HG02884 (cell line): ENCODE data around the gene ZCCHC8.
"Not testable (repeated sequence)": the region's sequence is repeated elsewhere in the genome, so short reads cannot be mapped to it uniquely, and the experiment has no call there.

Experiments
- ATAC-seq: cut with Tn5 transposase; IDR thresholded peaks from one replicate; pipeline ENCODE4 v1.9.1; 2021; ENCODE audit warnings: mild to moderate bottlenecking, moderate library complexity; ENCODE audit not compliant: unreplicated experiment

The ZCCHC8 gene

DNA sequence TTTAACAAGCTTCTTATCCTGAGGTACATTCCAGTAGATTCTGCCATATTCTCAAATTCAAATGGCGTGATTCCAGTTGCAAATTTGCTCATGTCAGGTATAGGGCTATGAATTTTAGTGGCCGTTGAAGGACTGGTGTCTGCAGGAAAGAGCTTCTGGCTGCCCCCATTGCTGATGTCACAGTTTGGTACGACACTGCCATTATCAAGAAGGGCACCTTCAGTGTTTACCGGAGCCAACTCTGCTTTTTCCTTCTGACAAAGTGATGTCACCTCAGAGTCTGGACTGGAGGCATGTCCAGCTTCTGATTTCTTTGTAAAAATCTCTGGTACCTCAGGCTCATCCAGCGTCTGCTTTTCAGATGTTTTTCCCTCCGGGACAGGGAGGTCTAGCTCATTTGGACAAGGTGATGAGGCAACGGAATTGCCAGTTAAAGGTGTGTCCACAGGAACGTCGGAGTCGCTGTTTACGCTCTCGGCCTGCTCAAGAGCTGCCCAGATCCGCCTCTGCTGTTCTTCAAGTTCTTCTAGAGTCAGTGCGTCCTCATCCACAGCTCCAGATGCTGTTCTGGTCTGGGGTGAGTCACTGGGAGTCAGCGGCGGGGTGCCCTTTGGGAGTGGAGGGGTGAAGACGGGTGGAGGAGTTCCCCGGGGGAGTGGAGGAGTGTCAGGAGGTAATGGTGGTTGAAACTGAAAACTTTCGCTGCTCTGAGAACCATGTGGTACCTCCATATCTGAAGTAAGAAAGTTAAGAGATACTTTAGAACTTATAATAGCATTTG, 27.0 kb downstream of the ZCCHC8 start:
- no peak for ATAC-seq

DNA sequence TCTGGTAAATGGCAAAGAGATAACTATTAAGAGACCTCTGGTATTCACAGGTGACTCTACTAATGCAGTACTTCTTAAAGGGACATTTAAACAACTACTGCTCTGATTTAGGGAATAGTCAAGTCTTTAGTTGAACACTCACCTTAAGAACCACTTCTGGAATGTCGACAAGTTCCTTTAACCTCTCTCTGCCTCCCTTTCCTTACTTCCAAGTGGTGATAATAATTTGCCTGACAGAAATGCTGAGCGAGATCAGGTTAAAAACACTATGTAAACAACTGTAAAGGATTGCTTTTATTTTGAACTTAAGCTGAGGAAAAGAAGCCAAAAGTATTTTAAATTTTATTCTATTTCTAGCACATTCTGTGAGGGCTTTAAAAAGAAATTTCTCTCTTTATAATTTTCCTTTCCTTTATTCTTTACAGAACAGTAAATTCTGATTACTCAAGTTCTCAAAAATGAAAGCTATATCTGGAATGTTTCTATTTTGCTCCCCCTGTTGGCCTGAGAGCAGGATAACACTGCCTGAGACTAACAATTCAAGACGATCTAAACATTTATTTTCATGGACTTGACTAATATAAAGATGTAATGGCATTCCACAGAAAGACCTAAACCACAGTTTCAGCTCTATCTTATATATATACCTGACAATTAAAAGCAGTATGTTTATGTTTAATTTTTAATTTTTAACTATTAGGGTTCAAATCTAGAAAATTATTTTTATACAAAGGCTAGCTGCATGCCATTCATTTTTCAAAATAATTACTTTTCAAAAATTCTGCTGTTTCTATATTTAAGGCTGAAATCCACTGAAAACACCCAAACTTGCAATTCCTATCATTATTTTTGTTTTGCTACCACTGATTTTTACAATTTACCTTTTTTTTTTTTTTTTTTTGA, 29.2 kb downstream of the ZCCHC8 start:
- no peak for ATAC-seq

DNA sequence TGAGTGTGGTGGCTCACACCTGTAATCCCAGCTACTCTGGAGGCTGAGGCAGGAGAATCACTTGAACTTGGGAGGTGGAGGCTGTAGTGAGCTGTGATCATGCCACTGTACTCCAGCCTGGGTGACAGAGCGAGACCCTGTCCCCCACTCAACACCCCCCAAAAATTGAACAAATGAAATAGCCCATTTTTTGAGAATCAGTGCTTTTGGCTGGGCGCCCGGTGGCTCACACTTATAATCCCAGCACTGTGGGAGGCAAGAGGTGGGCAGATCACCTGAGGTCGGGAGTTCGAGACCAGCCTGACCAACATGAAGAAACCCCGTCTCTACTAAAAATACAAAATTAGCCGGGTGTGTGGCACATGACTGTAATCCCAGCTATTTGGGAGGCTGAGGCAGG, 30.2 kb downstream of the ZCCHC8 start:
- not testable (repeated sequence) for ATAC-seq

DNA sequence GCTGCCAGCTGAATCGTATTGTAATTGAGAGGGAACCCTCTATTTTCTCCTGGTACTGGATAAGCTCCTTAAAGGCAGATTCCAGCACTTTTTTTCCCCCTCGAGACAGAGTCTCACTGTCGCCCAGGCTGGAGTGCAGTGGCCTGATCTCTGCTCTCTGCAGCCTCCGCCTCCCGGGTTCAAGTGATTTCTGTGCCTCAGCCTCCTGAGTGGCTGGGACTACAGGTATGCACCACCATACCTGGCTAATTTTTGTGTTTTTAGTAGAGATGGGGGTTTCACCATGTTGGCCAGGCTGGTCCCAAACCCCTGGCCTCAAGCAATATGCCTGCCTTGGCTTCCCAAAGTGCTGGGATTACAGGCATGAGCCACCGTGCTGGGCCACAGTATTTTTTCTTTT, 30.9 kb downstream of the ZCCHC8 start:
- not testable (repeated sequence) for ATAC-seq

DNA sequence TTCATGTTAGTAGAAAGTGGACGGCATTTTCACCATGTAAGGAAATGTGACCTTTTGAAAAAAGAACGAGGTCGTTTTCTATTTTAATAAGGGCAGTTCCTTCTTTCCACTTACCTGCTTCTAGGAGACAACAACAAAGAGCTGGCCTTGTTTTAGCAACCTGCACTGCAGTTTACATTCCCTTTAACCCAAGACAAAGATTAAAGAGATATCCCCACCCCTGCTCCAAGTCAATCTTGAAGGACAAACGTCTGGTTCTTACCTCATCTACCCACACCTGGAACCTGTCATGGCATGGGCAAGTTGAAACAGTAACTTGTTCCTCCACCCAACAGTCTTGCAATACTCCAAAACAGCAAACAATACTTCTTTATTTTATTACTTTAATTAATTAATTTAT, 32.7 kb downstream of the ZCCHC8 start:
- ATAC-seq: no peak

DNA sequence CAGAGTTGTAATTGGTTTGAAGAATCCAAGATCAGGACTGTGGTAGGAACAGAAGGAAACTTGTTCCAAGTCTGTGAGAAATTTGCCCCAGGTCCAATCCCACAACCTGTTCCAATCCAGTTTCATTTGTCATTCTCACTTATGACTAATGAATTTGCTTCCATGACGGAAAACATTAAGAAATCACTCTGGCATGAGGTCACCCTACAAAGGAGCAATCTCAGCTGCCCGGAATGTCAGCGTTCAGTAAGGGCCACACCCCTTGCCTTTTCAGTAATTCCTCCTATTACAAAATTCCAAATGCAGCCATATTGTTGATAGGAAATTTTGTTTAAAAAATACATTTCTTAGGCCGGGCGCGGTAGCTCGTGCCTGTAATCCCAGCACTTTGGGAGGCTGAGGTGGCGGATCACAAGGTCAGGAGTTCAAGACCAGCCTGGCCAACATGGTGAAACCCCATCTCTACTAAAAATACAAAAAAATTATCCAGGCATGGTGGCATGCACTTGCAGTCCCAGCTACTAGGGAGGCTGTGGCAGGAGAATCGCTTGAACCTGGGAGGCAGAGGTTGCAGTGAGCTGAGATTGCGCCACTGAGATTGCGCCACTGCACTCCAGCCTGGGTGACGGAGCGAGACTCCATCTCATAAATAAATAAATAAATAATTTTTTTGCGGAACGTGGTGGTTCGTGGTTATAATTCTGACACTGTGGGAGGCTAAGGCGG, 36.3 kb downstream of the ZCCHC8 start:
- not testable (repeated sequence) for ATAC-seq

DNA sequence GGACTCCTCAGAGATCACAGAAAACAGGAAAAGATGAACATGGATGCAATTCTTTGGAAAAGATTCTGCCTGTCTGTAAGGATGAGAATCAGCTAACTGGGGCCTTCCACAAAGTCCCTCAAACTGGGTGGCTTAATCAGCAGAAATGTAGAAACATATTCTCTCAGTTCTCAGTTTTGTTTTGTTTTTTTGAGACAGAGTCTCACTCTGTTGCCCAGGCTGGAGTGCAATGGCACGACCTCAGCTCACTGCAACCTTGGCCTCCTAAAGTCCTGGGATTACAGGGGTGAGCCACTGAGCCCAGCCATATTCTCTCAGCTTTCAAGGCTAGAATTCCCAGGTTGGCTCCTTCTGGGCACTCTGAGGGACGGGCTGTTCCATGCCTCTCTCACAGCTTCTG, 40.1 kb downstream of the ZCCHC8 start:
- no peak for ATAC-seq

DNA sequence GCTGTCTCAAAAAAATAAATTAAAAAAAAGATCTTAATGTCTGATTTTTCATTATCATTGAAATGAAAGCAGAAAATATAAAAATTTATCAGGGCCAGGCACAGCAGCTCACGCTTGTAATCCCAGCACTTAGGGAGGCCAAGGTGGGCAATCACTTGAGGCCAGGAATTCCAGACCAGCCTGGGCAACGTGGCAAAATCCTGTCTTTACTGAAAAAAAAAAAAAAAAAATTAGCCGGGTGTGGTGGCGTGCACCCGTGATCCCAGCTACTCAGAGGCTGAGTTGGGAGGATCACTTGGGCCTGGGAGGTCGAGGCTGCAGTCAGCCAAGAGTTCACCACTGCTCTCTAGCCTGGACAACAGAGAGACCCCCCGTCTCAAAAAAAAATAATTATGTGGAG, 40.7 kb downstream of the ZCCHC8 start:
- no peak for ATAC-seq

DNA sequence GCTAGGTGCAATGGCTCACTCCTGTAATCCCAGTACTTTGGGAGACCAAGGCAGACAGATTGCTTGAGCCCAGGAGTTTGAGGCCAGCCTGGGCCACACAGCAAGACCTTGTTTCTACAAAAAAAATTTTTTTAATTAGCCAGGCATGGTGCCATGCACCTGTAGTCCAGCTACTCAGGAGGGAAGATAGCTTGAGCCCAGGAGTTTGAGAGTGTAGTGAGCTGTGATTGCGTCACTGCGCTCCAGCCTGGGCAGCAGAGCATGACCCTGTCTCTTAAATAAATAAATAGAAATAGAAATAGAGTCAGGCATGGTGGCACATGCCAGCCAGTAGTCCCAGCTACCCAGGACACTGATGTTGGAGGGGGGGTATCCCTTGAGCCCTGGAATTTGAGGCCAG, 41.5 kb downstream of the ZCCHC8 start:
- ATAC-seq: no peak

DNA sequence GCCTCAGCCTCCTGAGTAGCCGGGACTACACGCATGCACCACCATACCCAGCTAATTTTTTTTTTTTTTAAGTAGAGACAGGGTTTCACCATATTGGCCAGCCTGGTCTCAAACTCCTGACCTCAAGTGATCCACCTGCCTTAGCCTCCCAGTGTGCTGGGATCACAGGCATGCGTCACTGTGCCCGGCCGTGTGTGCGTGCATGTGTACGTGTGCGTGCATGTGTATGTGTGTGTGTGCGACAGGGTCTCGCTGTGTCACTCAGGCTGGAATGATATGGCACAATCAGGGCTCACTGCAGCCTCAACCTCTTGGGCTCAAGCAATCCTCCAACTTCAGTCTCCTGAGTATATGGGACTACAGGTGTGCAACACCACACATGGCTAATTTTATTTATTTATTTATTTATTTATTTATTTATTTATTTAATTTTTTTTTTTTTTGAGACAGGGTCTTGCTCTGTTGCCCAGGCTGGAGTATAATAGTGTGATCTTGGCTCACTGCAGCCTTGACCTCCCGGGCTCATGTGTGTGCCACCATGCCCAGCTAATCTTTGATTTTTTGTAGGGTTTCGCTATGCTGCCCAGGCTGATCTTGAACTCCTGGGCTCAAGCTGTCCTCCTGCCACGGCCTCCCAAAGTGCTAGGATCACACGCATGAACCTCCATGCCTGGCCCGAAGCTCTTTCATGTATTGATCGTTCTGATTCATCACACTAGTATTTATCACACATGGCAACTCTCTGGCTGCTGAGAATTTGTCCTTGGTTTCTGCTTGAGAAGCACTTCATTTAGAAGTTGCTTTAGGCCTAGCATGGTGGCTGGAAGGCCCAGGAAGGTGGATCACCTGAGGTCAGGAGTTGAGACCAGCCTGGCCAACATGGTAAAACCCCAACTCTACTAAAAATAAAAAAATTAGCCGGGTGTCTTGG, 42.4 kb downstream of the ZCCHC8 start:
- no peak for ATAC-seq

DNA sequence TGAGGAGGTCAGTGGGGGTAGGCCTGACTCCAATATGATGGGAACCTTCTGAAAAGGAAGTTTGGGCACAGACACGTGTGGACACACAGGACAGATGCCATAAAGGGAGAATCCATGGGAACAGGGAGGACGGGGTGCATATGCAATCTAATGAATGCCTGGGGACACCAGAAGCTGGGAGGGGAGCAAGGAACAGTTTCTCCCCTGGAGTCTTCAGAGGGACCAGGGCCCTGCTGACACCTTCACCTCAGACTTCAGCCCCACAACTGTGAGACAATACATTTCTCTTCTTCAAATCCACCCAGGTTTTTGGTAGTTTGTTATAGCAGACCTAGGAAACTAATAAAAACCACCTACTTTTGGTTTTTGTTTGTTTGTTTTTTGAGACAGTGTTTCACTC, 43.1 kb downstream of the ZCCHC8 start:
- no peak for ATAC-seq

DNA sequence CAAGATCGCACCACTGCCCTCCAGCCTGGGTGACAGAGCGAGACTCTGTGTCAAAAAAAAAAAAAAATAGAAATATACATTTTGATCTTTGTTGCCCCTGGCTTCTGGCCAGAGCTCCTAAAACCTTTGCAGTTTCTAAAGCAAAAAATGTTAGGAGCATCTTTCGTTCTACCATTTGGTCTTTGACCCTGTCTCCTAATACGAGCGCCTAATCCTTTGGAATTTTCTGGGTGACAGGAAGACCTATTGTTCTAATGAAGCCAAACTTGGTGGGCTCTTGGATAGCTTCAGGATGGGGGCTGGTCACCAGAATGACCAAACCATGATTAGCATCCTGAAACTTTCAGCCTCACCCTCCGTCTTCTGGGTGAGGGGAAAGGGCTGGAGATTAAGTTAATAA, 46.0 kb downstream of the ZCCHC8 start:
- ATAC-seq: no peak

DNA sequence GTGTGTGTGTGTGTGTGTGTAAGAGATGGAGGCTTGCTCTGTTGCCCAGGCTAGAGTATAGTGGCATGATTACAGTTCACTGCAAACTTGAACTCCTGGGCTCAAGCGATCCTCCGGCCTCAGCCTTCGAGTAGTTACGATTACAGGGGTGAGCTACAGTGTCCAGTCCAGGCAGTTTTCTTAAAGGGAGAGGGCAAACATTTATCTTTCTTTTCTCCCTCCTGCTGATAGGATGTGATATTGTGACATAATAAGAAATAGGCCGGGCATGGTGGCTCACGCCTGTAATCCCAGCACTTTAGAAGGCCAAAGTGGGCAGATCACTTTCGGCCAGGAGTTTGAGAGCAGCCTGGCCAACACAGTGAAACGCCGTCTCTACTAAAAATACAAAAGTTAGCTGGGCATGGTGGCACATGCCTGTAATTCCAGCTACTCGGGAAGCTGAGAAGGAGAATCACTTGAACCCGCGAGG, 46.4 kb downstream of the ZCCHC8 start:
- ATAC-seq: no peak

DNA sequence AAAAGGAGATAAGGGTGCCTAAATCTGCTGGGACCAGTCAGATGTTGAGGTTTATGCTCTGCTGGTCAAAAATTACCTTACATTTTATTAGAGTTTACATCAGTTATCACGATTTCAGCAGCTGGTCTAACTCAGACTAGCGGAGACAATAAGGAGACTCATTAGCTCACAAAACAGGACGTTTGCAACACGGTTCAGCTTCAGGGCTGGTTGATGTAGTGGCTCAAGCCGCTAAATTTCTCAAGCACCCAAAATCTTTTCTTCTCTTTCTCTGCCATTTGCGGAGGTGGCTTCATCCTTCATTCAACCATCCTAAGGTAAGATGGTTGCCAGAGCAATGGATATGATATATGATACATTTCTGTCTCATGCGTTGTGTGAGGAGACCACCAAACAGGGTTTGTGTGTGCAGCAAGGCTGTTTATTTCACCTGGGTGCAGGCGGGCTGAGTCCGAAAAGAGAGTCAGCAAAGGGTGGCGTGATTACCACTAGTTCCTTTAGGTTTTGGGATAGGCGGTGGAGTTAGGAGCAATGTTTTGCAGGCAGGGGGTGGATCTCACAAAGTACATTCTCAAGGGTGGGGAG, 47.9 kb downstream of the ZCCHC8 start:
- ATAC-seq: no peak

DNA sequence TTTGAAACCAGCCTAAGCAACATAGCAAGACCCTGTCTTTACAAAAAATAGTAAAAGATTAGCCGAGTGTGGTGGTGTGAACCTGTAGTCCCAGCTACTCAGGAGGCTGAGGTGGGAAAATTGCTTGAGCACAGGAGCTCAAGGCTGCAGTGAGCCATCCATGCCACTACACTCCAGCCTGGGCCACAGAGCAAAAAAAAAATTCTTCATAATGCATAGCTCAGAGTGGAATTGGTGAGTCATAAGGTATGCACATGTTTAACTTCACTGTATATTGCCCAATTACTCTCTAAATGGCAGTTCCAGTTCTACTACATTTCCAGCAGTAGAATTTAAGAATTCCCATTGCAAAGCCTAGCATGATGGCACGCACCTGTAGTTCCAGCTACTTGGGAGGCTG, 51.4 kb downstream of the ZCCHC8 start:
- ATAC-seq: no peak

DNA sequence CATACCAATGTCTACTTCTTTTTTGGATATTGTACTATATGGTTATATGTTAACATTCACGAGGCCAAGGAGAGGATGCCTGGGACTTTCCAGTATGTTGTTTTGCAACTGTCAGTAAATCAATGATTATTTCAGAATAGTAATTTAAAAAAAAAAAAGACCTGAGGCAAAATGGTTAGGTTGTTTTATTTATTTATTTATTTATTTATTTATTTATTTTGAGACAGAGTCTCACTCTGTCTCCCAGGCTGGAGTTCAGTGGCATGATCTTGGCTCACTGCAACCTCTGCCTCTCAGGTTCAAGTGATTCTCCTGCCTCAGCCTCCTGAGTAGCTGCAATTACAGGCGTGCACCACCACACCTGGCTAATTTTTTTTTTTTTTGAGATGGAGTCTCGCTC, 52.9 kb downstream of the ZCCHC8 start:
- not testable (repeated sequence) for ATAC-seq

DNA sequence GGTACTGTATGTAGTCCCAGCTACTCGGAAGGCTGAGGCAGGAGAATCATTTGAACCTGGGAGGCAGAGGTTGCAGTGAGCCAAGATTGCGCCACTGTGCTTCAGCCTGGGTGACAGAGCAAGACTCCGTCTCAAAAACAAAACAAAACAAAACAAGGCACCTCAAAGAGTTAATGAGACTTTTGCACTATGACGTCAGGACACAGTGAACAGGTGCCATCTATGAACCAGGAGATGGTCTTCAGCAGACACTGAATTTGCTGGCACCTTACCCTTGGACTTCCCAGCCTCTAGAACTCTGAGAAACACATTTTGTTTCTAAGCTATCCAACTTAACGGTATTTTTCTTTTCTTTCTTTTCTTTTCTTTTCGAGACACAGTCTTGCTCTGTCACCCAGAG, 54.3 kb downstream of the ZCCHC8 start:
- not testable (repeated sequence) for ATAC-seq

DNA sequence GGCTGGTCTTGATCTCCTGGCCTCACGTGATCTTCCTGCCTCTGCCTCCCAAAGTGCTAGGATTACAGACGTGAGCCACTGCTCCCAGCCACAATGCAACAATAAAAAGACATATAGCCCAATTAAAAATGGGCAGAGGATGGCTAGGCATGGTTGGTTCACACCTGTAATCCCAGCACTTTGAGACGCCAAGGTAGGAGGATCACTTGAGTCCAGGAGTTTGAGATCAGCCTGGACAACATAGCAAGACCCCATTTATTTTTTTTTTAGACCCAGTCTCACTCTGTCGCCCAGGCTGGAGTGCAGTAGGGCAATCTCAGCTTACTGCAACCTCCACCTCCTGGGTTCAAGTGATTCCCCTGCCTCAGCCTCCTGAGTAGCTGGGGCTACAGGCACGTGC, 56.7 kb downstream of the ZCCHC8 start:
- not testable (repeated sequence) for ATAC-seq

DNA sequence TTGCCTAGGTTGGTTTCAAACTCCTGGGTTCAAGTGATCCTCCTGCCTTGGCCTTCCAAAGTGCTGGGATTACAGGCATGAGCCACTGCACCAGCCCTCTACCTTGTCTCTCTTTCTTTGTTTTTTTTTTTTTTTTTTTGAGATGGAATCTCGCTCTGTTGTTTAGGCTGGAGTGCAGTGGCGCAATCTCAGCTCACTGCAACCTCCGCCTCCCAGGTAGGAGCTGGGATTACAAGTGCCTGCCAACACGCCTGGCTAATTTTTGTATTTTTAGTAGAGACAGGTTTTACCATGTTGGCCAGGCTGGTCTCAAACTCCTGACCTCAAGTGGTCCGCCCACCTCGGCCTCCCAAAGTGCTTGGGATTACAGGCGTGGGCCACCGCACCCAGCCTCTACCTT, 61.9 kb downstream of the ZCCHC8 start:
- ATAC-seq: not testable (repeated sequence)

DNA sequence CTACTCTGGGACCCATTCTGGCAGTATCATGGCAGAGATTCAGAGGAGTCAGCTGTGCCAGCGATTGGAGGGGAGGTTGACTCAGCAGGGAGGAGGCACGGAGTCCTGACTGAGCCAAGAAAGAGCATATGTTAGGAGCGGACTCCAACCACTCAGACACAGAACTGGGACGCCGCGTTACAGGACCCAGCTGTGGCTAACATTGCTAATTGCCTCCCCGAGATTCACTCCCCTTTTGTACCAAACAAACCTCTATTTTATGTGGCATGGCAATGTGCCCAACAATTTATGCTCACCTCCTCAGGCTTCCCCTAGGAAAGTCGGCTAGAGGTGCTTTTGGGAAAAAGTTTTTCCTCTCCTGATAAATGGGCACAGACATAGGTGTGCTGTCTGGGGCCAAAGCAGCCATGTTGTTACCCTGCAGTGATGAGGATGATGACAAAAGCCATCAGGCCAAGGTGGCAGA, 63.0 kb downstream of the ZCCHC8 start:
- ATAC-seq: no peak
